HCT116 (cell line): ENCODE results near the gene PCDHA11.
"Not testable (repeated sequence)": the region's sequence is repeated elsewhere in the genome, so short reads cannot be mapped to it uniquely, and the experiment has no call there.

ENCODE experiments used
- CBX3 ChIP-seq: IDR thresholded peaks from 2 replicates; pipeline ENCODE4 v1.6.1; 2012; ENCODE audit warnings: low read depth
- EZH2 ChIP-seq: fragments of 200-600 bp; sonication (generic); IDR thresholded peaks from 2 replicates; pipeline ENCODE4 v1.6.1; 2017; ENCODE audit warnings: antibody characterized with exemption, mixed run types
- JUND ChIP-seq: IDR thresholded peaks from 2 replicates; pipeline ENCODE4 v1.6.1; 2012
- MAX ChIP-seq: IDR thresholded peaks from 2 replicates; pipeline ENCODE4 v1.6.1; 2012
- POLR2A ChIP-seq: IDR thresholded peaks from 2 replicates; pipeline ENCODE4 v1.7.0; 2011; ENCODE audit warnings: borderline replicate concordance; ENCODE audit not compliant: insufficient read depth, insufficient read length; ENCODE audit errors: extremely low read depth
- POLR2AphosphoS5 ChIP-seq: IDR thresholded peaks from 2 replicates; pipeline ENCODE4 v1.6.1; 2011; ENCODE audit warnings: mild to moderate bottlenecking, low read depth, low read length, moderate library complexity
- RAD21 ChIP-seq: IDR thresholded peaks from 2 replicates; pipeline ENCODE4 v1.6.1; 2012; ENCODE audit warnings: low read depth, mild to moderate bottlenecking
- REST ChIP-seq: IDR thresholded peaks from 2 replicates; pipeline ENCODE4 v1.6.1; 2012; ENCODE audit warnings: low read depth
- SIN3A ChIP-seq: IDR thresholded peaks from 2 replicates; pipeline ENCODE4 v1.6.1; 2012; ENCODE audit warnings: low read depth
- TCF7L2 ChIP-seq: IDR thresholded peaks from 2 replicates; pipeline ENCODE4 v1.7.0; 2011; ENCODE audit warnings: borderline replicate concordance, inconsistent platforms; ENCODE audit not compliant: insufficient read depth, insufficient read length; ENCODE audit errors: extremely low read depth
- YY1 ChIP-seq: IDR thresholded peaks from 2 replicates; pipeline ENCODE4 v1.6.1; 2011; ENCODE audit warnings: low read length, low read depth, moderate library complexity, mild to moderate bottlenecking; ENCODE audit not compliant: insufficient replicate concordance; ENCODE audit errors: extremely low read depth
- ZFX ChIP-seq: fragments of 450-650 bp; IDR thresholded peaks from 2 replicates; pipeline ENCODE4 v1.6.1; 2017
- TF ChIP-seq, protein P1 (sequence below), 3 experiments: fragments of 200-600 bp in 1 of 3; sonication (generic) in 1 of 3; IDR thresholded peaks in 2 of 3; conservative IDR thresholded peaks in 1 of 3; 2 replicates each; pipeline ENCODE4 v1.5.1; 2012 to 2017; ENCODE audit warnings: low read depth in 2 of 3, low read length in 2 of 3, antibody characterized with exemption in 1 of 3, borderline replicate concordance in 1 of 3, control low read depth in 1 of 3, mild to moderate bottlenecking in 1 of 3, mixed read lengths in 1 of 3, mixed run types in 1 of 3, moderate library complexity in 1 of 3; ENCODE audit not compliant: insufficient read depth in 1 of 3
- TF ChIP-seq, protein P2 (sequence below): IDR thresholded peaks from 2 replicates; pipeline ENCODE4 v1.6.1; 2012

DNA sequence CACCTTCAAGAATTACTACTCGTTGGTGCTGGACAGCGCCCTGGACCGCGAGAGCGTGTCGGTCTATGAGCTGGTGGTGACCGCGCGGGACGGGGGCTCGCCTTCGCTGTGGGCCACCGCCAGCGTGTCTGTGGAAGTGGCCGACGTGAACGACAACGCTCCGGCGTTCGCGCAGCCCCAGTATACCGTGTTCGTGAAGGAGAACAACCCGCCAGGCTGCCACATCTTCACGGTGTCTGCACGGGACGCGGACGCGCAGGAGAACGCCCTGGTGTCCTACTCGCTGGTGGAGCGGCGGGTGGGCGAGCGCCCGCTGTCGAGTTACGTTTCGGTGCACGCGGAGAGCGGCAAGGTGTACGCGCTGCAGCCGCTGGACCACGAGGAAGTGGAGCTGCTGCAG lies 45.8 kb upstream of the PCDHA11 start:
- not testable (repeated sequence) for TF ChIP-seq REST, POLR2A, EZH2, MAX, SIN3A, YY1, TCF7L2, RAD21, JUND, ZFX, POLR2AphosphoS5, CBX3
- TF ChIP-seq, protein P1, sequence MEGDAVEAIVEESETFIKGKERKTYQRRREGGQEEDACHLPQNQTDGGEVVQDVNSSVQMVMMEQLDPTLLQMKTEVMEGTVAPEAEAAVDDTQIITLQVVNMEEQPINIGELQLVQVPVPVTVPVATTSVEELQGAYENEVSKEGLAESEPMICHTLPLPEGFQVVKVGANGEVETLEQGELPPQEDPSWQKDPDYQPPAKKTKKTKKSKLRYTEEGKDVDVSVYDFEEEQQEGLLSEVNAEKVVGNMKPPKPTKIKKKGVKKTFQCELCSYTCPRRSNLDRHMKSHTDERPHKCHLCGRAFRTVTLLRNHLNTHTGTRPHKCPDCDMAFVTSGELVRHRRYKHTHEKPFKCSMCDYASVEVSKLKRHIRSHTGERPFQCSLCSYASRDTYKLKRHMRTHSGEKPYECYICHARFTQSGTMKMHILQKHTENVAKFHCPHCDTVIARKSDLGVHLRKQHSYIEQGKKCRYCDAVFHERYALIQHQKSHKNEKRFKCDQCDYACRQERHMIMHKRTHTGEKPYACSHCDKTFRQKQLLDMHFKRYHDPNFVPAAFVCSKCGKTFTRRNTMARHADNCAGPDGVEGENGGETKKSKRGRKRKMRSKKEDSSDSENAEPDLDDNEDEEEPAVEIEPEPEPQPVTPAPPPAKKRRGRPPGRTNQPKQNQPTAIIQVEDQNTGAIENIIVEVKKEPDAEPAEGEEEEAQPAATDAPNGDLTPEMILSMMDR (IDR thresholded peaks at IDR 0.05 in 2 of 3, conservative IDR thresholded peaks at IDR 0.05 in 1 of 3; ENCODE audit: borderline replicate concordance in 1 of 3, insufficient read depth in 1 of 3, low read depth in 2 of 3, low read length in 2 of 3), result not testable (repeated sequence)
- TF ChIP-seq, protein P2, sequence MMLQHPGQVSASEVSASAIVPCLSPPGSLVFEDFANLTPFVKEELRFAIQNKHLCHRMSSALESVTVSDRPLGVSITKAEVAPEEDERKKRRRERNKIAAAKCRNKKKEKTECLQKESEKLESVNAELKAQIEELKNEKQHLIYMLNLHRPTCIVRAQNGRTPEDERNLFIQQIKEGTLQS, result not testable (repeated sequence)
